HS-5 (cell line): ENCODE measurements around the gene GAS2L1.

Source experiments
- DNase-seq: peaks from one replicate; pipeline ENCODE4 v3.0.0-alpha.2; 2012; ENCODE audit warnings: low read depth

GAS2L1 gene

DNA sequence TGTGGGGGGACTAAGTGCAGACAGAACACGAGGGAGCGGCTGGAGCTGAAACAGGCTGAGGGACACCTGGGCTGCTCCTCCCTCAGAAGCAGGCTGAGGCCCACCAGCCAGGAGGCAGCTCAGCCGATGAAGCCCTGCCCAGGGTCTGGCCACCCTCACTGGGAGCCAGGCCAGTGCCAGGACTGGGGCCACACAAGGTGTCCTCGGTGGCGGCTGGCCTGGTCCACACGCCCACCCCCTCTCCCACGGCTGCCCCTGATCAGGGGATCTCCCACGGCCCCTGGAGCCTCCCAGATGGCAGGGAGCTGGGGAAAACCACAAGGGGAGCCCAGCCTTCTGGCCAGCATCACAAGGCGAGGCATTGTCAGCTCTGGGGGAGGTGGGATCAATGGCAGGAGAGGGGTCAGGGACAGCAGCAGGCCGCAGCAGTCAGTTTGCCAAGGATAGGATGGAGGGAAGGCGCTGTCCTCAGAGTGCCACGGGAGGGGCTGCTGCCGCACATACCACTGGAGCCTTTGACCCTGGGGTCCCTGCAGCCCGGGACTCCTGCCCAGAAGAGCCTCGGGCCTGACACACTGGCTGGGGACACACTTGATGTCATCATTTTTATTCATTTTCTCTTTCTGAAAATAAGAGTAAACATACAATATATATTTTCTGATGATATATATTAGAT lies 20.8 kb downstream of the GAS2L1 start:
- DNase-seq, result no peak

DNA sequence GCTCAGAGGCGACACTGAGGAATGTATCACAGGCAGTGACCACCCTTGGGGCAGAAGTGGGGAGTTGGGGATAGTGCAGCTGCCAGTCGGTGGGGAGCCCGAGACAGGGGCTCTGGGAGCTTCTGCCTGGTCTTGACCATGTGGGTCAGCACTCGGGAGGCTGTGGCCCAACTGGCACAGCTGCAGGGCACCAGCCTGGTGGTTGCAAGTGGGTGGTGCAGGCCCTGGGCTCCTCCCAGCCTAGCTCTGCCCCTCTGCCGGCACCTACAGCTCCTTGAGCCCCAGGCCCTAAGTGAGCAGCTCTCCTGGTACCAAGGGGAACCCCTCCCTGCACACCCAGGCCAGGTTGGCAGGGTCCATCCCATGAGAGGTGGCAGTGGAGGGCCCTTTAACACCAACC lies 21.6 kb downstream of the GAS2L1 start:
- no peak for DNase-seq

DNA sequence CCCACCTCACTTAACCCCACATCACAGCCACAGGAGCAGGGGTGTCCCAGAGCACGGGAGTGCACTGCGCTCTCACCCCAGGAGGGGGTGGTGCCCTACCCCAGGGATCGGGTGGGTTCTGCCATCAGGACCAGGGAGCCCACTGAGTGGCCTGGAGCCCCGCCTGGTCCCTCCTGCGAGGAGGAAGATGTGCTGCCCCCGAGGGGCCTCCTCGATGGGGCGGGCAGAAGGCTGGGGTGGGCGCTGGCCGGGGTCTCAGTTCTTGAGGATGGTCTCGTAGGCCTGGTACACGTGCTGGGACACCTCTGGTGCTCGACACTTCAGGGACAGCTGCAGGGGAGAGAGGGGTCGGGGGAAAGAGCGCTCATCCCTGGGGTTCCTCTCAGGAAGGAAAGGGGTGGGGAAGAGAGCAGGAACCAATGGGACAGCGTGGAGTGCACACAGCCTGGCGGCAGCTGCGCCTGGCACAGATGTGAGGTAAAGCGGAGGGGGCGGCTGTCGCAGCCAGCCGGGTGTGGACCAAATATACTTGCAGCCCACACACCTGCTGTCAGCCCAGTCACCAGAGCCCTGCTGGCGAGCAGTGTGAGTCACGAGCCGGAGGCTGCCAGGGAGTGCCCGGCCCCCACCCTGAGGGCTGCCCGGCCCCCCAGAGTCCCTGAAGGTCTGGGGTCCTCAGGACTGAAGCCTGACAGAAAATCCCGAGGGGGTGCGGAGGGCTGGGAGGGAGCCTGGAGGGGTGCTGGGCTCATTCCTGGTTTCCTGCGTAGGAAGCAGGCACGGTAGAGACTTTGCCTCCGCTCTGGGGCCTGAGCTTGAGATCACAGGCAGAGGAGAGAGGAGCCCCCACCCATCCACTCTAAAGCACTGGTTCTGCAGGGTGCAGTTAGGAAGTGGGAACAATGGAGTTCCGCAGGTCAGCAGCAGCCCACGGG lies 22.4 kb downstream of the GAS2L1 start:
- DNase-seq, result no peak

DNA sequence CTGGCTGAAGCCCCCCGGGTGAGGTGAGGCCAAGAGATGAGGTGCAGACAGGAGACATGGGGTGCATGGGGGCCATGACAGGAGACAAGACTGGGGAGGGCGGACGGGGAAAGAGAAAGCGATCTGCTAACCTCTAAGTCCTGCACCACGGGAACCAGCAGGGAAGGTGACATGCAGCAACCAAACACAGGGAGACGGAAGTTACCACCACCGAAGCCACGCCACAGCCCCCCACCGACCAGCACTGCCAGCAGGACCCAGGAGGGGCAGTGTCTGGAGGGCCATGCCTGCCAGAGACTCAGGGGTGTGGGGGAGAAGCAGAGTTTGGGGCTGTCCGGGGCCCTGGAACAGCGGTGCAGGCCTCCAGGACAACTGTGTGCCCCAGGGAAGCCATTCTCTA lies 23.1 kb downstream of the GAS2L1 start:
- no peak for DNase-seq

DNA sequence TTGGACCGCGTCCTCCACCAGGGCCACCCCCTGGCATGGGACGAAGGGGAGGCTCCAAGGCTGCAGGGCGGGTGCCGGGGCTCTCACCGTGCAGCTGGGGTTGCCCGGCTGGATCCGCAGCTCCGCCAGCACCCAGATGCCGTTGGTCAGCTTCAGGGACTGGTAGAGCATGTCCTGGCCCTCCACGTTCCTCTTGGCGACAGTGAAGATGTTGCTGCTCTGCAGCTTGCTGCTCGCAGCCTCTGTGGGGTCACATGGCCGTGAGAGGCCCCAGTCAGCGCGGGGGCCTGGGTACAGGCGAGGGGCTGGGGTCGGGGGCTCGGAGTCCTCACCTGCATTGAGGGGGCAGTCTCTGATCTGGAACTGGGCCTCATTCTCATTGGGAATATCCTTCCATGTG lies 23.8 kb downstream of the GAS2L1 start:
- no peak for DNase-seq

DNA sequence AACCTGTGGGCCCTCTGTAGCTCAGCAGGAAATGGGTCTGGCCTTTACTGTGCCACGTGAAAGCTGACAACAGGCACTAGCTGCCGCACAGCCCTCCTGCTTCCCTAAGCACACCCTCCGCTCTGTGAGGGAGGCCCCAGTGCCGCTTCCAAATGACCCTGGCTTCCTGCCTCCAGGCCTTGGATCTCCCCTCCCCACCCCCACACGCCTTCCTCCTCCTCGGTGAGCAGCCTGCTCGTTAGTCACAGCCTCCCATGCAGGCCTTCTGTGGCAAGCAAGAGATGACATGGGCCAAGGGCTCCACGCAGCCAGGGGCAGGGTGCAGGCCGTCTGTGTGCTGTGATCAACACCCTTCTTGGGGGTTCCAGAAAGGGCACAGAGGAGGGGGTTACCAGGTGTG lies 24.3 kb downstream of the GAS2L1 start:
- no peak for DNase-seq

DNA sequence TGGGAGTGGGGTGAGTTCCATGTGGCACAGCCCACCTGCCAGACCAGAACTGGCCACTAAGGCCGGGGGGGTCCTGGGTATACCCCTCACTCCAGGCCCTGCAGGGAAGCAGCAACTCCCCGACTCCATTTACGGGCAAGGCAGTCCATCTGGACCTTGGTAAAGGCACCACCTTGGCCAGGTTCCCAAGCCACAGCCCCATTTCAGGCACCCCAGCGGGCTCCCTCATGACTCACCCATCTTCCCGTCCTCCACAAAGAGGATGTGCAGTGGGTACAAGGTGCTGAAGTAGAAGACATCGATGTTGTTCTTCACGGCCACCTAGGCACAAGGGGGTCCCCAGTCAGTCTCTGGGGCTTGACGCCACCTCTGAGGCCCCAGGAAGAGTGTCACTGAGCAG lies 24.8 kb downstream of the GAS2L1 start:
- no peak for DNase-seq

DNA sequence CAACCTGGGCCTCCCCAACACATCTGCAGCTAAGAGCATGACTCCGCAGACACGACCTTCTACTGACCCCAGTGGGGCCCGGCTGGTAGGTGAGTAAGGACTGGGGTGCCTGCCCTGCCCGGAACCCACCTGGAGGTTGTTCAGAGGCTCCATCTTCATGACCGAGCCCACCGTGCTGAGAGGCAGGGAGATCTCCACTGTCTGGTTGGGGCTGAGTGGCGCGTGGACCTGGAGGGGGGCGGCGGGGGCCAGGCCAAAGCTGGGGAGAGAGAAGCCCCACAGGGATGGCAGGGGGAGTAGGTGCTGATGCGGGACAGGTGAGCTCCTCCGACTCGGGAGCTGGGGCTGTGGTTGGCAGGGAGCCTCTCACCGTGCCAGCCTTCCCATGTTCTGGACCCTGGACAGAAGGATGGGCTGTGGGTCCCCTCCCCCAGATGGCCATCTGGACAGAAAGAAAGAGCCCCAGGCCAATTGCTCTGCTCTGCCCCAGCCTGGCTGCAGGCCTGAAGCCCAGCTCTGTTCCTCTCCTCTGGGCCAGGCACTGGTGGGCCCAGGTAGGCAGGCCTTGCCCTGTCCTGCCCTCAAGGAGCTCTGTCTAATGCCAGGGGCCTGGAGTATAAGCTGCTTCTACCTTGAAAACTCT lies 25.3 kb downstream of the GAS2L1 start:
- DNase-seq, result no peak

DNA sequence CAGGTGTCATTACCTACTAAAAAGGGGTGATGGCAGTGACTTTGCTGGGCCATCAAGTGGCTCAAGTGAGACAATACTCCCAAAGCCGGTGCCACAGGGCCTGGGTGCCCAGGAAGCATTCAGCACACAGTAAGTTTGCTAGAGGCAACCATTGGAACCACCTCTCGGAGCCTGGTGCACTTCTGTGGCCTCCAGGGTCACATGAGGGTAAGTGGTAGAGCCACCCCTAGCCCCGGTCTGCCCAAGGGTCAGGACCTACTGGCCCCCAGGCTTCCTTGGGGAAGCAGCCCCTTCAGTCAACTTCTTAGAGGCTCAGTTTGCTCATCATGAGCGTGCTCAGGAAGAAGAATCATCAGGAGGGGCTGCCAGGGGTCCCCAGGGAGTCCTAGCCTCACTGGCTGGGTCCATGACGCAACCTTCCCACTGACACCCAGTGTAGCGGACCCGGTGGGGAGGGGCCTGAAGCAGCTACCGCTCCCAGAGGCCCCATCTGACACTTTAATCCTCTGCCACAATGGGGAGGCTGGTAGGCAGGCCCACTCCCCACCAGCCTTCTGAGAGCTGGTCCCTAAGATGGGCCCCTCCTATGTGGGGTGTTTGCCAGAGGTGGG lies 26.5 kb downstream of the GAS2L1 start:
- no peak for DNase-seq

DNA sequence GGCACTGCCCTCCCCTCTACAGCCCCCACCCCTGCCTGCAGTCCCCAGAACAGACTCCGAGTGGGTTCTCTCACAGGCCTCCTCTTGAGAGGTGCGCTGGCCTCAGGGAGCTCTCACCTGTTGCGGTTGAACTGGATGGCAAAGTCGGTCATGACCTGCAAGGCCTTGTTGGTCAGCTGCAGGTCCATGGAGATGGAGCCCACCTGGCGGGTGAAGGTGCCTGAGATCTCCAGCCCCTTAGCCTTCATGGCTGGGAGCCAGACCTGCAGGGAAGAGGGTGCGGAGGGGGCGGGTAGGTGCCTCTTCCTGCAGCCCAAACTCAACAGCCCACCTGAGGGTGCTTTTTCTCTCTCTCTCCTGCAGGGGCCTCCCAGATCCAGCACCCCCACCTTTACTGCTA lies 27.7 kb downstream of the GAS2L1 start:
- no peak for DNase-seq

DNA sequence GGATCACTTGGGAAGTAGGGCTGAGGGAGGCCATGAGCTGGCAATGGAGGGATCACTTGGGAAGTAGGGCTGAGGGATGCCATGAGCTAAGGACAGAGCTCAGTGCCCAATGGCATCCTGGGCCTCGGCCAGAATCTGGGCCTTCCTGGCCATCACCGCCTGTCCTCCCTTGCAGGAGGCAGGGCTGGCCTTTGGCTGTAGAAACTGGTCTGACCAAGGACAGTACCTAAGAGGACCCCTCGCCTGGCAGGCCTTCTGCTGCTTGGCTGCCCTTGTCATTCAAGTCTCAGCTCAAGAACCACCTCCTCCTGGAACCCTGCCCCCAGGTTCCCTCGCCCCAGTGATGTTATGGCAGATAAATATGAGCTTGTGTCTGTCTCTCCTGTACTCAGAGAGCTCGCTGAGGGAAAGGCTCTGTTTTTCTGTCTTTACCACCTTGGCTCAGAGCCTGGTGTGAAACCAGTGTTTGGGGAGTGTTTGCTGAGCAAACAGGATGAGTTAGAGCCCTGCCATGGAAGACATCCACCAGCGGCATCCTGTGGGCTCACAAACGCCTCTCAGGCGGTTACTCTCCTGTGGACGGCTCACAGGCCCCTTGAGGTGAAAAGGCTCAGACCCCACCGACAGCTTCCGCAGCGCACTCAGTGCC lies 28.4 kb downstream of the GAS2L1 start:
- no peak for DNase-seq

DNA sequence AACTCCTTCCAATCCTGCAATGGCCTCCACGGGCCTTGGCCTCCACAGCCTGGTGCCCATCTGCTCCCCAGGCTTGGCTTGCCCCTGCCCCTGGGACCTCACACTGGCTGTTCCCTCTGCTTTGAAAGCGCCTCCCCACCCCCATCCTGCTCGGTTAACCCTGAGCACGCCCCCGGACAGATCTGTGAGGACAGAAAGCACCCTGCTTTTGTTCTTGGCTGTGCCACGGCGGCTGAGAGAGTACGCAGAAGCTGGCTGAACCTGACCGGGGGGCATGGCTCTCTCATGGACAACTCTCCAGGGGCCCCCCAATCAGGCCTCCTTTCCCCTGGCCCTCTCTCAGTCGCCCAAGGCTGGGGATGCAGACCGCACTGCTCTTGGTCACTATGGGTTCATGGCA lies 29.2 kb downstream of the GAS2L1 start:
- DNase-seq, result no peak

DNA sequence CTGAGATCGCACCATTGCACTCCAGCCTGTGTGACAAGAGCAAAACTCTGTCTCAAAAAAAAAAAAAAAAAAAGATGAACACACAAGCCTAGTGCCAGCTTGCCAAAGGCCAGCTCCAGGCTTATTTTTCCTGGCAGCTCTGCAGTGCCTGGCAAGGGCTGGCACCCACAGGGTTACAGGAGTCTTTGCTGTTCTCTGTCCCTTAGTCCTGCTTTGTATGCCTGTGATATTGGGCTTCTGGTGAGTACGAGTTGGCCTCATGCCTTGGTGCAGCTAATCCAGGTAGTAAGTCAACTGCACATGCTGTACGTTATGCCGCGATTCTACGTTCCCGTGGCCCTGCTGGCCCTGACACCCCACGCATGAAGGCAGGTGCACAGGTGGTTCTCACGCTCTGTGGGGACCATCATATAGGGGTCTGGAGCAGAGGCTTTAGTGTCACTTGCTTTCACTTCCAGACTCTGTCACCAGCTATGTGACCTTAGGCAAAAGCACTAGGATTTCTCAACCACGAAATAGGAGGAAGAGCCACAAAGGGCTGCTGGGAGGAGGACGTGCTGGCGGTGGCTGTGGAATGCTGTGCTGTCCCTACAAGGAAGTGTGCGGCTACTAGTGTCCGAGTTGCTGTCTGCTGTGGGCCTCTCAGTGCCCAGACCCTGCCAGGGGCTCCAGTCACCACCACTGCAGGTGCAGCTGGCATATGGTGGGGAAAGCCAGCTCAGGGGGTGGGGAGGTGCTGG lies 30.5 kb downstream of the GAS2L1 start:
- DNase-seq, result no peak

DNA sequence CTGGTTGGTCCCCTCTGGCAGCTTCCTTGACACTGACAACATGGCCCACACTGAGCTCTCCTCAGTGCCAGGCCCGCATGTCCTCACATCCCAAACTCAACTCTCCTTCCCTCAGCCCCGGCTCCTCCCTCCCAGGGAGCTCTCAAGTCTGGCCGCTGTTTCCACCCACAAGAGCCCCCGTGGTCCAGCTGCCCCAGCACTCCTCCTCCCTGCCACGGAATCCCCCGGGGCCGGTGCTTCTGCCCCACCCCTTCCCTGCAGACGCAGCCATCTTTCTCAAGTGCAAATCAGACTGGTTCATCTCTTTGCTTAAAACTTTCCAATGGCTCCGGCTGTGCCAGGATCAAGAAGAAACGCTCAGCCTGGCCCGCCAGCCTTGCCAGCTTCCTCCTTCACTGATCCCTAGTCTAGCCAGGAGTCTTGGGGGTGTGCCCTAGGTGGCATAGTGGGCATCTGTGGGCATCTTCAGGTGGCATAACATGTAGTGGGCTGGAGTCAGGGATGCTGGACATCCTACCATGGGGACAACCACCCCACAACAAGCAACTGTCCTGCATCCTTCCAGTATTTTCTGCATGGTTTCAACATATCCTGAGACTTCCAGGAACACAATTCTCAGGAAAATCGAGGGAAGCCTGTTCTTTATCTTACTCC lies 31.3 kb downstream of the GAS2L1 start:
- no peak for DNase-seq

DNA sequence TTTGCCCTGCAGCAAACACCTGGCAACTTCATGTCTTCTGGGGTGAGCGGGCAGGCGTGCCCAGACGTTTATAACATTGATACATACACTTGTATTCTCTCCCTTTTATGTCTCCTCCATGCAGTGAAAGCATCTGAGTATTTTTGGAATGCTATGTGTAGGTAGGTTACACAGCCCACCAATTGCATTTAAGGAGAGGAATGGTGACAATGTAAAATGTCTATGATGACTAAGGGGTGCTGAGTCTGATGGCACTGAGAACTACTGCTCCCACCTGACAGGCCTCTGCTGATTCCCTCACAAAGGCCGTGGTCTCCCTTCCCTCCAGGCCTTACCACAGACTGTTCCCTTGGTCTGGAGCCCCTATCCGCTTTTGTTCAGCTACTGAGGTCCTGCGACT lies 31.9 kb downstream of the GAS2L1 start:
- no peak for DNase-seq

DNA sequence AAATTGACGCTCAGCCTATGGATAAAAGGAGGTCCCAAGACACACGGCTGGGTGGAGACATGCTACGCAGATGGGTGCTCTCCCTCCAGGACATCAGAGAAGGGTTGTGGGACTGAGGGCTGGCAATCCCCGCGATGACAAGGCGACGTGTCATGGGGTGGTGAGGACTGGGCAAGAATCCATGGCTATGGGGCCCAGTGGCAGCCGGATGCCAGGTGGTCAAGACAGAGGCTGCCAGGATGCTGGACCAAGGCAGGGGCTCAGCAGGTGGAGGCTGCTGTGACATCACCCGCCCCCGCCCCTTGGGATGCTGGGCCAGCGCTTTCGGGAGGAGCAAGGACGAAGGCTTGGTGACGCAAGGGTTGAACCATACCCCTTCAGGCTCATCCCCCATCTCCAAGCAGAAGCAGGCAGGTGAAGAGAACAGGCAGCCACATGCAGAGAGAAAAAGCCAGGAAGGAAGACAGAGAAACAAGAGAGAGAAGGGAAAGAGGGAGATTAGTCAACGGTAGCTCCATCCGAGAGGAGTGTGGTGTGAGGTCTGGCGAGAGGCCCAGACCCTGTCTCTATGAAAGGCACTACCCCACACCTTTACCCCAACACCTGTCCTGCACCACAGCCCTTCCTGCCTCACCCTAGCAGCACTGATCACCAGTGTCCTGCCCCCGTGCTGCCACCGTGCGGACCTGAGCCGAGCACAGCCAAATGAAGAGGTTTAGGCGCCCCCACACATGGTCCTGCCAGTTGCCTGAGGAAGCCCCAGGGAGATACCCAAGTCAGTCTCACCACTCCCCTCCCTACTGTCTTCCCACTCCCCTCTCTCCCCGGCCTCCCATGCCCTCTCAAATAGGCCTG lies 33.2 kb downstream of the GAS2L1 start:
- DNase-seq, result no peak

DNA sequence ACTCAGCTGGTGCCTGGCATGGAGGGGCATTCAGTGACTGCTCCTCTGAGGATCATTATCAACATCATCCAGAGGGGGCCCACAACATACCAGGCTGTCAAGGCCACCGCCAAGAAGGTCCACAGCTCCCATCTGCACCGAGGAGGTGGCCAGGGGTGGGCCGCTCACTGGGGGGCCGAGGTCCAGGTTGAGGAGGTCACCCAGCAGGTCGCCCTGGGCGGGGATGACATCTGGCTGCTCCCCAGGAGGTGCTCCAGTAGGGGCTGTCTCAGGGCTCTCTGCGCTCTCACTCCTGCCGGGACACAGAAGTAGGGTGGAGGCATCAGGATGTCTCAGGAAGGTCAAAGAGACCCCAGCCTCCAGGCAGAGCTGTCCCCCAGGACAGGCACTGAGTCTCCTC lies 34.1 kb downstream of the GAS2L1 start:
- no peak for DNase-seq

DNA sequence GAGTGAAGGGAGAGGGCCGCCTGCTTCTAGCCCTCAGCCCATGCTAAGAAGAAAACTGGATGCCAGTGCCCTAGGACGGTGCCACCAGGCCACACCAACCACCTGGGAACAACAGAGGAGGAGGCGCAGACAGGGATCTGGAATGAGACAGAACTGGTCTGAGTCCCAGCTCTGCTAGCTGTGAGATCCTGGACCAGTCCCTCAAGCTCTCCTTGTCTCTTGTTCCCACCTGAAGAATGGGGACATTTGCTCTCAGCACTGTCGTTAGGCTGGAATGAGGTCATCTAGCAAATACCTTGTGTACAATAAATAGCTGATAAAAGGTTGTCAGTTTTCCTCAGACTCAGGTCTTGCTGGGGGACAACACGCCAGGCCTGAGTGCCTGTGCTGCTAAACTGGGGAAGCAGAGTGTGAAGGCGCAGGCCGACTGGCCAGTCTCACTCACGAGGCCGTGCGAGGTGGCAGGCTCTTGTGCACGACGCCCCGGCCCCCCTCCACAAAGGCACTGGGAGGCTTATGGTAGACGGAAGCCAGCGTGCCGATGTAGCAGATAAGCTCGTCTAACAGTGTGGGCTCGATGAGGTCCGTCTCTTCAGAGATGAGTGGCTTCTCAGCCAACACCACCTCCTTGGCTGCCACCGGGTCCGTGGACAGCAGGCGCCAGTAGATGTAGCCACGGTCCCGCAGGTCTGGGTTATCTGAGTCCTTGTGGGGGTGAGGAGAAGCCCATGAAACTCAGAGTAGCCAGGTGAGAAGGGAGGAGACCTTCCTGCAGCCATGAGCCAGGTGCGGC lies 34.8 kb downstream of the GAS2L1 start:
- no peak for DNase-seq

DNA sequence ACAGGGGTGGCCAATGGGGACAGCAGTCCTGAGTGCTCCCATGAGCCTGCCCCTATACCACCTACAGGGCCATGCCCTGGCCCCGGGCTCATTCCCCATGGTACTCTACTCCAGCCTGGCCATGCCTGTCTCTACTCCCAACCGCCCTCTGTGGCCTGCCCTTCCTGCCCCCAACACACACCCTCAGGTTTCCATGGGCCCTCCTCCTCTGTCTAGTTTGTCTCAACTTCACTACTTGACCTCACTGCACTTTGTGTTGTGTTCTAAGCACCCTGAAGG lies 35.3 kb downstream of the GAS2L1 start:
- DNase-seq, result no peak
